GM19193 (cell line): ENCODE data around the gene PDXP.

Experiments
- POLR2A ChIP-seq: IDR thresholded peaks from 4 replicates; pipeline ENCODE4 v1.6.1; 2011; ENCODE audit not compliant: insufficient read depth, insufficient read length; ENCODE audit errors: extremely low read depth

The PDXP gene

DNA sequence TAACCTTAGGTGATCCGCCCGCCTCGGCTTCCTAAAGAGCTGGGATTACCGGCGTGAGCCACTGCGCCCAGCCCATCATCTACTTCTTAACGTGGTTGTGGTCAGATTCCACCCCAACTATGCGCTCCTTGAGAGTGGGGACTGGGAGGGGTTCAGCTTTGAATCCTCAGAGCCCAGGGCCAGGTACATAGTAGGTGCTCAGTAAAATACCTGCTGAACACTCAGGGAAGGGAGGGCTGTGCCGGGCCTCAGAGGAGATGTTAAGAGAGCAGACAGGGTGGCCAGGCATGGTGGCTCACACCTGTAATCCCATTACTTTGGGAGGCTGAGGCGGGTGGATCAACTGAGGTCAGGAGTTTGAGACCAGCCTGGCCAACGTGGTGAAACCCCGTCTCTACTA lies 15.7 kb downstream of the PDXP start:
- TF ChIP-seq POLR2A = no peak

DNA sequence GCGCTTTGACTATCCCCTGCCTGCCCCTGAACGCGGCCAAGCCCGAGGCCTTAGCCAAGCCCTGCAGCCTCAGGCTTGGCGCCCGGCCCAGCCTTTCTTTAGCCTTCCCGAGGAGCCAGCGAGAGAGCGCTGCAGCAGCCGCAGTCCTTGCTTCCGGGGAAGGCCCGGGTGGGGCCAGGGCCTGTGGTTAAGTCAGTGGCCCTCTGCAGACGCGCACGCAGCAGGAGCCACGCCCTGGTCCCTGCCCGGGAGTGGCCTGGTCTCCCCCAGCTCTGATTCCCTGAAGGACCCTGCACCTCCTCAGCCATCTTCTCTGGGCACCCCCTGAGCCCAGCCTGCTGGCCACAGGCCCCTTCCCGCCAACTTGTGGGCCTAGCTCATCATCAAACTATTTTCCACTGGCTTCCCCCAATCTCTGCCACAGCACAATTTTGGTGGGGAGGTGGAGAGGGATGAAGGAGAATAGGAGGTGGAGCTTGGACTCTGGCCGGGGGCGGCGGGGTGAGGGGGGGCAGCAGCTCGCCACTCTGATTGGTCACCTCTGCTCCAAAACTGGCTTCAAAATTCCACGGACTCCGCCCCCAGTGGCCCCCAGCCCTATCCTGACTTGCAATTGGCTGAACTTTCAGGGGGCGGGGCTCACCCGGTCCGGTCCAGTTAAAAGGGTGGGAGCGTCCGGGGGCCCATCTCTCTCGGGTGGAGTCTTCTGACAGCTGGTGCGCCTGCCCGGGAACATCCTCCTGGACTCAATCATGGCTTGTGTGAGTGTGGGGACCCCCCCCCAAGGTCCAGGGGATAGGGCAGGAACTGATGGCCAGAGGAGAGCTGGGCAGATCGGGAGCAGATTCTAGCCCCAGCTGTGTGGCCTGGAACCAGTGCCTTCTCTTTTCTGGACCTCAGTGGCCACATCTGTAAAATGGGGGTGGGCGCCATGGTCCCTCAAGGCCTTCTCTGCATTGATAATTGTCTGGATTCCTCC lies 16.7 kb downstream of the PDXP start, which contains the start of gene LGALS1:
Gene LGALS1 (plus strand): TSS at position 686 of the 979 bp plus-strand sequence. CDS start 67 bp downstream, at position 753.
- peak; percentile 79 for TF ChIP-seq POLR2A

DNA sequence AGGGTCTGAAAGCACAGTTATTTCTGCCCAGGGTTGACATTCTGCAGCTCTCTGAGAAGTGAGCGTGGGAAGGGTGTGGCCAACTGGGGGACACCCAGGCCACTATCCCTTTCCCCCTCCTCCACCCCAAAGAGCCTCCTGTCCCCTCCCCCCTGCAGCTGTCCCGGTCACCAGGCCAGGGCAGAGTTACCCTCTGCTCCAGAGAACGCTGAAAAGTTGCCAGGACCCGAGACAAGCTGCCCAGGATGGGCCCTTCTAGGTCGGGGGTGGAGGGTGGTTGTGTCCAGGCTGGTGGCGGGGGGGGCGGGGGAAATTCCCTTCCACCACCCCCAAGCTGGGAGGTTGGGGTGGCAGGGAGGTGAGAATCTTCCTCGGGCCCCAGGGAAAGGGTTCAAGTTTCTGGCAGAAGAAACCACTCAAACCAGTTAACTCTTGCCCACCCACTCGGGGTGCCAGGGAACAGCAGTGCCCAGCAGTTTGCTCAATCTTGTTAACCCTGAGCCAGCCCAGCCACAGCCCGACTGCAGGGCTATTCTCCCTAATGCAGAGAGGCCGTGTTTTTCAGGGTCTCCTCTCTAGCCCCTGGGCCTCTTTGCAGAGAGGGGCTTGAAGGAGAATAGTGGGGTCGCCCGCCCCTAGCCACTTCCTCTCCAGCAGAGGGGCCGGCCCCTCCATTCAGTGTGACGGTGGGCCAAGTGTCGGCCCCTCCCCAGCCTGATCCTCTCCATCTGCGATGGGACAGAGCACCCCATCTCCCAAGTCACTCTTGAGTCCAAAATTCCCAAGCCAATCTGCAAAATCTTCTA lies 17.6 kb downstream of the PDXP start:
- TF ChIP-seq POLR2A = no peak

DNA sequence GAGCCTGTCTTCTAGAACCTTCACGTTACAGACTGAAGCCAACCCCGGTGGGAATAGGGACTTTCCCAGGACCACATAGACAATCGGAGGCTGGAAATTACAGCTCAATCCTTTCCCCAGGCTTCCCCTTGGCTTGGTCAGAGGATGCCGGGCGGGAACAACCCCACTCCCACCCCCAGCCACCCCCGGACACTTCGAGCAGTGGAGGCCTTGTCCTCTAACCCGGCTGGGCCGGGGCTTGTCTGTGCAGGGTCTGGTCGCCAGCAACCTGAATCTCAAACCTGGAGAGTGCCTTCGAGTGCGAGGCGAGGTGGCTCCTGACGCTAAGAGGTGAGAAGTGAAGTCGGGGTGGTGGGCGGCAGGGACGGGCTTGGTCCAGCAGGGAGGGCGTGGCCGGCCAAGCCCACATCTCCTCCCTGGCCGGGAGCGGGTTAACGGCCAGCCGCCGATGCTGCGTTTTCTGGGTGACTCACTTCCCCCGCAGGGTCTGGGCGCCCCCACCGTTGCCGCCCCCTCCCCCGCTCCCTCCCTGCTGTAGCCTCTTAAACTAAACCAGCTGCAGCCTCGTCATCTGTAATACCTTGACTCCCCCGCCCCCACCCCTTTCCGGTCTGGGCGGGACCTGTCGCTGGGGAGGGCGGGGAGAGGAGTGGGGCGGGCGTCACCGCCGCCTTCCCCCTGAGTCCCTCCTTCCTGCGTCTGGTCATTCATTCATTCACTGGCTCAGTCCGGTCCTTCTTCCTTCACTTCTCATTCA lies 18.4 kb downstream of the PDXP start:
- TF ChIP-seq POLR2A = peak; percentile 60

DNA sequence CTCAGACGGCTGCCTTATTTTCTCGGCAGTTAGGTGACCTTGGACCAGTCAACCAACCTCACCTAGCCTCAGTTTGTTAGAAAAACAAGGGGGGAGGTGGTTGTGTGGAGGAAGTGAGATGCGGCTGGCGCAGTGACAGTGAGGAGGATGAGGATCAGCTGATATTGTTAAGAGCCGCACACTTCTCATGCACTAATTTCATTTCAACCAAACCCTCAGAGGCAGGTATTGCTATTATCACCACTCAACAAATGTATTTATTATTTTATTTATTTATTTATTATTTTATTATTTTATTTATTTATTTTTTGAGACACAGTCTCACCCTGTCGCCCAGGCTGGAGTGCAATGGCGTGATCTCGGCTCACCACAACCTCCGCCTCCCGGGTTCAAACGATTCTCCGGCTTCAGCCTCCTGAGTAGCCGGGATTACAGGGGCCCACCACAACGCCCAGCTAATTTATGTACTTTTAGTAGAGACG lies 19.0 kb downstream of the PDXP start:
- no peak for TF ChIP-seq POLR2A

DNA sequence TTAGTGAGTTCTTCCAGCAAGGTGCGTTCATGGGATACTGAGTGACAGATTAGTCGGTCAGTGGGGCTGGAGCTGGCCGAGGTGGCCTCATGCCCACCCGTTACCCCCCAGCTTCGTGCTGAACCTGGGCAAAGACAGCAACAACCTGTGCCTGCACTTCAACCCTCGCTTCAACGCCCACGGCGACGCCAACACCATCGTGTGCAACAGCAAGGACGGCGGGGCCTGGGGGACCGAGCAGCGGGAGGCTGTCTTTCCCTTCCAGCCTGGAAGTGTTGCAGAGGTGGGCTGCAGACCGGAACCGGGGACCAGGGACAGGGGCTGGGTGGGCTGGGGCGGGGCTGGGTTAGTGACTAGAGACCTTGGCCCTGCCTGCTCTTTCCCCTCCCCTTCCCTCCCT lies 19.8 kb downstream of the PDXP start:
- TF ChIP-seq POLR2A = no peak

DNA sequence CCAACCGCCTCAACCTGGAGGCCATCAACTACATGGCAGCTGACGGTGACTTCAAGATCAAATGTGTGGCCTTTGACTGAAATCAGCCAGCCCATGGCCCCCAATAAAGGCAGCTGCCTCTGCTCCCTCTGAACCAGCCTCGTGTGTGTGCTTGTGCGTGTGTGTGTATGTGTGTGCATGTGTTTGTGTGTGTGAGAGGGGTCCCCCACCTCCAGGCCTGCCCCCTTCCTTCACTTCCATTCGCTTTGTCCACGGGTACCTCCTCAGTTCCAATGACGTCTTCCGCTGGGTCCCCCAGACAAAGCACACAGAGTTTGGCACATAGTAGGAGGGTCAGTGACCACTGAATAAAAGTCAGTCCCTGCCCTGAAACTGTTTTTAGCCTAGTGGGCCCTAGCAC lies 21.1 kb downstream of the PDXP start:
- TF ChIP-seq POLR2A = no peak

DNA sequence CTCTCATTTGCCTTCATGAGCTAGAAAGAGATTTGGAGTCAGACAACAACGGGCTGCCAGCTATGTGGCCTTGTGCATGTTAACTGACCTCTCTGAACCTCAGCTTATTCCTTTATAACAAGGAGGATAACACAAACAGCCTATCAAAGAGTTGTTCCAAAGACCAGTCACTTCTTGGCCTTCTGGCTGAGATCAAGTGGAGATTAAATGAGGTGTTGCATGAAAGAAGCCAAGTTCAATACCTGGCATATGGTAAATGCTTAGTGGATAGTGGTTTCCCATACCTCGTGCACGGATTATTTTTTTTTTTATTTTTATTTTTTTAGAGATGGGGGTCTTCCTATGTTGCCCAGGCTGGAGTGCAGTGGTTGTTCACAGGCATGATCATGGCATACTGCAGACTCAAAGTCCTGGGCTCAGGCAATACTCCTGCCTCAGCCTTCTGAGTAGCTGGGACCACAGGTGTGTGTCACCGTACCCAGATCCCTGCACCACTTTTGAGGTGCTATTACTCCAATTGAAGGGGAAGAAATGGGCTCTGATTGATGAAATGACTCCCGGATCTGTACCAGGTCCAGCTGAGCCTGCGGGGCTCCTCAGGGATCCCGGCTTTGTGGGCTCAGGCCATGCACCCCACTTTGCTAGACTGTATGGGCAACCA lies 21.8 kb downstream of the PDXP start:
- TF ChIP-seq POLR2A = no peak

DNA sequence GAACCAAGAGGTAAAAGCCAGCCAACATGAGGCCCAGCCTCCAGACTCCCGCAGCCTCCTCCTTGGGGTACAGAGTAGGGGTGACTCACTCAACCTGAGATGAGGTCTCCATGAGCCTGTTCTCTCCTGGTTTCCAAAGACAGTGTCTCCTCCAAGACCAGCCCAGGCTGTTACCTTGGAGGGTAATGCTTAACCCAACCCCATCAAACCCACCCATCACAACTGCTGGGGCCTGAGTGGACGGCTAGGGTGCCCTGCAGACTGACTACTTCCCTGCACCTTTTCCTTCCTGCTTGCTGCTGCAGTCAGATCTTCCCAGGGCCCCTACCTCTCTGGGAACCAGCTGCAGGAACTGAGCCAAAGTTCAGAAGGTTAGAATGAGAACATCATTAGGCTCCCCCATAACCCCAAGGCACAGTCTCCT lies 22.5 kb downstream of the PDXP start:
- TF ChIP-seq POLR2A = no peak

DNA sequence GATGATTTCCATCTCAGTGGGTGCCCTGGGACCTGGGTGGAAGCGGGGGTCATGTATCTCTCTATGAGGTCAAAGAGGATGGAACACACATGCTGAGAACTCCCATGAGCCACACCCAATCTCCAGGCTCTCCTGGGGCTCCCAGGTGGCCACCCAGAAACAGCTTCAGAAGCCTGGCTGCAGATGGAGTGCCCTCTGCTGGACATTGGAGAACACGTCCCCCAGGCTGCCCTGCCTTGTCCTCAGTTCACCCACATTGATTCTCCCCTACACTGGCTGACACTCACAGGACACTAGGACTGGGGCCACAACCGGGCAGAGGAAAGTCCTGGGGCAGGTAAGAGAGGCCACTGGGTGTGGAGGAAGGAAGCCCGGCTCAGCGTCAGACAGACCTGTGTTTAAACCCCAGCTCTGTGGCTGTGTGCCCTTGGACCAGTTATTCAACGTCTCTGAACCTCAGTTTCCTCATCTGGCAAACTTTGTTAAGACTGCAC lies 23.1 kb downstream of the PDXP start:
- TF ChIP-seq POLR2A = no peak

DNA sequence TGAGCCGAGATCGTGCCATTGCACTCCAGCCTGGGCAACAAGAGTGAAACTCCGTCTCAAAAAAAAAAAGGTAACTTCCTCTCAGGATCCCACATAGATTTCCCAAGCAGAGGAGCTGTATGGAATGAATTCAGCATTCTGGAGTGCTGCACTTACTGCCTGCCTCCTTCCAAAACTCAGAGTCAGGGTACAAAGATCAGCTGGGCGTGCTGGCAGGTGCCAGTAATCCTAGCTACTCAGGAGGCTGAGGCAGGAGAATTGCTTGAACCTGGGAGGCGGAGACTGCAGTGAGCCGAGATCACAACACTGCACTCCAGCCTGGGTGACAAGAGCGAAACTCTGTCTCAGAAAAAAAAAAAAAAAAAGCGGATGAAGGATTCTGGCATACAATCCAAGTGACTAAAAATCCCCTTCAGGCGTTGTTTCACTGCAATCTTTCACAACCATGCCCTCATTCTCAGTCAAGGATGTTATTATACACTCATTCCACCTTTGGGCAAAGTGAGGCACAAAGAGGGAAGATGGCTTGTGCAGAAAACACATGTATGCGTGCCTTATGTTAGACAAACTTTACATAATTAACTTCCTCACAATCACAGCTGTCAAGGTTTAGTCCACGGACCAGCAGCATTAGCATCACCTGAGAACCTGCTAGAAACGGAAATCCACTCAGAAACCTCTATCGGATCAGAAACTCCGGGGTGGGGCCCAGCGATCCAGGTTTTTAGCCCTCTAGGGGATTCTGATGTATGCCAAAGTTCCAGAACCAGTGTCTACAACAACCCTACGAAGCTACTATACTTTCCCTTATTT lies 26.5 kb downstream of the PDXP start:
- TF ChIP-seq POLR2A = no peak

DNA sequence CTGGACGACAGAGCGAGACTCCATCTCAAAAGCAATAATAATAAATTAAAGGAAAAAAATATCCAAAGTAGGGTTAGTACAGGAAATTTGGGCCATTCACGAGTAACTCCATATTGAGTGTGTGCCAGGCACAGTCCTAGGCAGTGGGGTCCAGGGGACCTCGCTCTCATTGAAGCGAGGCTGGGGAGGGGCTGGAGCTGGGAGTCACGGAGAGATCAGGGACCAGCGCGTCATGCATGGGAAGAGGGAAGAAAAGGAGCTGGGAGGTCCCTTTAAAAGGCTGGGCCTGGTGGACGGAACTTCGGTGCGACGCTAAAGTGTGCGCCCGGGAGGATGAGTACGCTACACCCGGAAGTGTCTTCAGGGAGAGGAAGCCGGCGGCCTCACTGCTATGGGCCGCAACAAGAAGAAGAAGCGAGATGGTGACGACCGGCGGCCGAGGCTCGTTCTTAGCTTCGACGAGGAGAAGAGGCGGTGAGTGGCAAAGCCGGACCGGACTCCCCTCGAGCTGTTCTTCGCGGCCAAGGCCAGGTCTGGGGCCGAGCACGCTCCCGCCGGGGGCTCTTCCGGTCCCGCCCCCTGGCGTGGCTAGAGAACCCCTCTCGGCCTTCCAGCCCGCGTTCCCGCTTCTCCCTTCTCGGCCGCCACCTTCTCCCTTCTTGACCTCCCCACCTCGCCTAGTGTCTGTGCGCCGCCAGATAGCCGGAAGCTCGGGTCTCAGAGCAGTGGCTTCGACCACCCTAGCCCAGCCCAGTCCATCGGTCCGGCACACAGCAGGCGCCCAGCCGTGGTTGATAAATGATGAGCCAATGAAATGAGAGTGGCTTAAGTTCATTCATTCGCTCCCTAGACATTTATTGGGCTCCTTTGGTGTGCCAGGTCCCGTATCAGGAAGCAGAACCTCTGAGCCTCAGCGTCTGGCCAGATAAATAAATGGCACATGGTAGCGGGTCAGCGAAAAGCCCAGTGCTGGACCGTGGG lies 27.8 kb downstream of the PDXP start, which contains the start of gene NOL12:
Gene NOL12 (plus strand): TSS at position 342 of the 981 bp plus-strand sequence. CDS start 50 bp downstream, at position 392.
- TF ChIP-seq POLR2A = peak; percentile 73
